ENCODE results near the gene SESN1. TPM values are rescaled to one million over a fixed set of nuclear protein-coding genes. Genes with fewer than 3 reads are reported as not detected.

SESN1 gene
- total RNA-seq, 1 donor from 2014 or later, result 10.5 TPM

DNA sequence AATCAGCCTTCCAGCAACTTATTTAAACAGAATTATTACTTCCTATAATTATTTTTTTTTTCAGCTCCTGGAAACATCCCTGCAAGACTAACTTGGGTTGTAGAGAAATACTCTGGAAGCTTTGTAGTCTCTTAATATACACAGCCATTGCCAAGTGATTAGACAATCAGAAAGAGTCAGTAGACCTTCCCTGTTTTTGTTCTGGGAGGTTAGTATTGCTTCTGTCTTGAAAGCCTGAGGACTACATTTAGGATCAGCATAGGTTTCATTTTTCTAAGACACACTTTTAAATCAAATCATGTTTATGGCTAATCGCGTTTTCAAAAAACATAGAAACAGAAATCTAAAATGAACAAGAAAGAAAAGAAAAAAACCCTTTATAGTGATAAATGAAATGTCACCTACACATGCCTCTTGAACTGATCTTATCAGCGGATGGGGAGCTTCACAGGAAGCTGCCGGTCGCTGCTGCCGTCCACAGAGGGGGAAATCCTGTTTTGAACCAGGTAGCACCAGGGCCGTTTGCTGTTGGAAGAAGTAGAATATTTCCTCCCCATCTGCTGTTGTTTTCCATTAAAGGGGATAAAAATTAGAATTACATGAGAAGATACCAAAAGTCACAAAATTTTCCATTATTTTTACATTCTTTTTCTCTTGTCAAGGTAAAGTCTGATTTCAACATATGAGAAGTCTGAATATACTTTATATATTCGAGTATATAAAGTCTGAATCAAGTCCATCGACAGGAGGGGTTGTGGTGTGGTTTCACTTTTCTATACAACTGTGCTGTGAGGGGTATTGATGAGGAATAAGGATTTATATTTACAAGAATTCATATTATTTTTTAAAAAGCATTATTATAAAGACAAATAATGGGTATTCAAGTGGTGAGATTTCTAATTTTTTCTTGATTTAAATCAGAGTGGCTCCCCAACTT is 151.8 kb downstream of the SESN1 start:
- ATAC-seq (no peak), DNase-seq (ENCODE audit: low spot score) (no peak)

DNA sequence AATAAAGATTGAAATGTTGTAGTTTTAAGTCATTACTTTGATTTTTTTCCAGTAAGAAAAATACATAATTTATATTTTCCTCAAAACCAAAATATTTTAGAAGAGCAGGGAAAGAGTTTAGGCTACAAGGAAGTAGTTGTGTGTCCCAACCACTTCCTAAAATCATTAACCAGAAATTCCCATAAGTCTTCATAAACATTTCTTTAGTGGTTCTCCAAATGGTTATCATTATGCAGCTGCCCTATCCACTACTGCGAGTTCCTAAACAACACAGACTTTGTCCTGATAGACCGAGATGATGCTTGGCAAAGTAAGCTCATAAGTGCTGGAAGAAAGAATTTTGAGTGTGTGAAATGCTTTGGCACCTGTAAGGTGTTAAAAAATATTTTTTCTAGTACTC is 152.8 kb downstream of the SESN1 start:
- ATAC-seq, result no peak
- no peak for DNase-seq (ENCODE audit: low spot score)

DNA sequence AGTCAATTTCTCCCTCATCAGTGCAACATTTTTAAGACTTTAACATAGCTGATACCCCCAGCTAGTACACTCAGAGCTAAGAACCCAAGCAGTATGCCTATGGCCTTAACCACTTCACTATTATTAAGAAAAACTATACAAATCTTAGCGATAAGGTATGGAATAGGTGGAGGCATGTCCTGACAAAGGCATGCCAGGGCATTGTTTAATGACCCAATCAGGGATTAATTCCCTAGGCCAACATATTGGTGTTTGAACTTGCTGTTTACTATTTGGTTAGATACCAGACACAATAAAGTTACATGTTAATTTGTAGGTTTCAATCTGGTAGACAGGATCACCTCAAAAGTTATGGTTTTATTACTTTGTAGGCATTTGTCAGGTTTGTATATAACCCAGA is 153.4 kb downstream of the SESN1 start:
- ATAC-seq, result no peak
- DNase-seq (ENCODE audit: low spot score), result no peak

DNA sequence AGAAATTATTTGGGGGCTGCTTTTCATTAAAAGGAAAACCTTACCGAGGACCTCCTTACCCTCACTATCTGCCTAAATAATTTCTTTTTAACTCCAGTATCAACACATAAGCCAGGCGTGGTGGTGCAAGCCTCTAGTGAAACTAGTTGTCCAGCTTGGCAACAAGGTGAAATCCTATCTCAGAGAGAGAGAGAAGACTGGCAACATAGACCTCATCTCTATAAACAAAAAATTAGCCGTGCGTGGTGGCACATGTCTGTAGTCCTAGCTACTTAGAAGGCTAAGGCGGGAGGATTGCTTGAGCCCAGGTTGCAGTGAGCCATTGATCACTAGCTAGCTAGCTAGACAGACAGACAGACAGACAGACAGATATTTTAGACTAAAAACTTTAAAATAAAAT is 153.9 kb downstream of the SESN1 start:
- DNase-seq (ENCODE audit: low spot score), result no peak
- no peak for ATAC-seq

DNA sequence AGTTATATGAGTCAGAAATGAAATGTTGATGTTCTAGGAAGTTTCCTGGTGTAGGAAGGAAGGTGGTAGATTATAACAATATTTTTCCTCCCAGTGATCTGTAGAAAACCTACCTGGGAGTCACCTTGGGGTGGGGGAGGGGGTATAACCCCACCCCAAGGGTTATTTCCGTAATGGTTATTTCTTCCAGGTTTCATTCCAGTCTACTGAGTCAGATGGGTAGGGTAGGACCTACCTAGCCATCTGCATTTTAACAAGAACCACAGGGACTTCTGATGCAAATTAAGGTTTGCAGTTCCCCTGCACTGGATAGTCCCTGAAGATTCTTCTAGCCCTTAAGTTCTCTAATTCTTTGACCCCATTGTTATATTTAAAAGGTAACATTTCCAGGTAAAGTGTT is 157.5 kb downstream of the SESN1 start:
- ATAC-seq, result no peak
- DNase-seq (ENCODE audit: low spot score), result no peak

Other genes starting within 250 kb of the SESN1 start
- 1.1 TPM for gene ARMC2, start 246.4 kb downstream of the SESN1 start, total RNA-seq
- gene CEP57L1, start 661 bp upstream of the SESN1 start, total RNA-seq, result 7.2 TPM

Measured in left lobe of liver (tissue), 2 donors.